ENCODE results near the gene RASGRF2. TPM values are rescaled to one million over a fixed set of nuclear protein-coding genes. Genes with fewer than 3 reads are reported as not detected.
"Not testable (repeated sequence)": the region's sequence is repeated elsewhere in the genome, so short reads cannot be mapped to it uniquely, and the experiment has no call there.

The RASGRF2 gene
- total RNA-seq, 2 donors from 2014 or later, result 6.9 to 13.9 TPM

DNA sequence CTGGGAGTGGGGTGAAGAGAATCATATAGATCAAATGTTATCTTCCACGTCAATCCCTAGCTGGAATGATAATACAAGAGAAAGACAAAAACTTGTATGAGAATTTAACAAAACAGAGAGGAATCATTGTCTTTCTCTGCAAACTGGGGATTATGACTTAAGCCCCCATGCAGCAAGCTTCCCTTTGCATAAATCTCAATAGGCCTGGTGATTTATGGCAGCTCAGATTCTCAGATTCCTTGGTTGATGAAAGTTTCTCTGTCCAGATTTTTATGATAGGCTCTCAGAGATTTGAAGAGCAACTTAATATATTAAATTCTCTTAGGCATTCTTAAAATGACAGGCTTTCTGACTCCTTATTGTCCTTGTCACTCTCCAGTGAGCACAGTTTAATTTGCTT is 56.0 kb downstream of the RASGRF2 start:
- Histone ChIP-seq H3K4me3 (no peak overlapping the region), H3K4me1 (ENCODE audit: control insufficient read depth in 1 of 2, low read depth in 2 of 2) (no peaks in the 10 kb centered on the region), H3K27me3 (replicated peaks; ENCODE audit: insufficient read depth) (no peaks in the 10 kb centered on the region), H3K36me3 (no peaks in the 10 kb centered on the region), H3K27ac (no peak overlapping the region), H3K9me3 (no peaks in the 10 kb centered on the region)
- no peak for DNase-seq (ENCODE audit: low spot score)
- ATAC-seq (ENCODE audit: insufficient number of reproducible peaks, low FRiP score, low read depth), result no peak
- no peak for TF ChIP-seq CTCF (IDR thresholded peaks at IDR 0.05)

- Histone ChIP-seq H3K4me3 (no peak overlapping the region), H3K9me3 (no peaks in the 10 kb centered on the region), H3K36me3 (no peaks in the 10 kb centered on the region), H3K27ac (no peak overlapping the region), H3K4me1 (ENCODE audit: control insufficient read depth in 1 of 2, low read depth in 2 of 2) (no peaks in the 10 kb centered on the region), H3K27me3 (replicated peaks; ENCODE audit: insufficient read depth) (no peaks in the 10 kb centered on the region)
- ATAC-seq (ENCODE audit: insufficient number of reproducible peaks, low FRiP score, low read depth) (no peak), DNase-seq (ENCODE audit: low spot score) (no peak)
- no peak for TF ChIP-seq CTCF (IDR thresholded peaks at IDR 0.05)
Measured at GRCh38 chr5:81017320-81017719, 57.2 kb downstream of the RASGRF2 start.

- H3K4me3 ChIP-seq; H3K27ac ChIP-seq; H3K9me3 ChIP-seq; H3K4me1 ChIP-seq (ENCODE audit: control insufficient read depth in 1 of 2, low read depth in 2 of 2); H3K27me3 ChIP-seq (replicated peaks; ENCODE audit: insufficient read depth); ATAC-seq (ENCODE audit: insufficient number of reproducible peaks, low FRiP score, low read depth); DNase-seq (ENCODE audit: low spot score); H3K36me3 ChIP-seq: not testable (repeated sequence)
Measured at GRCh38 chr5:81018608-81019007, 58.4 kb downstream of the RASGRF2 start.

- no peak for TF ChIP-seq CTCF (IDR thresholded peaks at IDR 0.05)
- DNase-seq (ENCODE audit: low spot score), result no peak
- Histone ChIP-seq H3K4me1 (ENCODE audit: control insufficient read depth in 1 of 2, low read depth in 2 of 2) (no peaks in the 10 kb centered on the region), H3K4me3 (no peak overlapping the region), H3K9me3 (no peaks in the 10 kb centered on the region), H3K27ac (no peak overlapping the region), H3K27me3 (replicated peaks; ENCODE audit: insufficient read depth) (no peaks in the 10 kb centered on the region), H3K36me3 (no peaks in the 10 kb centered on the region)
- ATAC-seq (ENCODE audit: insufficient number of reproducible peaks, low FRiP score, low read depth), result no peak
Measured at GRCh38 chr5:81019748-81020147, 59.6 kb downstream of the RASGRF2 start.

DNA sequence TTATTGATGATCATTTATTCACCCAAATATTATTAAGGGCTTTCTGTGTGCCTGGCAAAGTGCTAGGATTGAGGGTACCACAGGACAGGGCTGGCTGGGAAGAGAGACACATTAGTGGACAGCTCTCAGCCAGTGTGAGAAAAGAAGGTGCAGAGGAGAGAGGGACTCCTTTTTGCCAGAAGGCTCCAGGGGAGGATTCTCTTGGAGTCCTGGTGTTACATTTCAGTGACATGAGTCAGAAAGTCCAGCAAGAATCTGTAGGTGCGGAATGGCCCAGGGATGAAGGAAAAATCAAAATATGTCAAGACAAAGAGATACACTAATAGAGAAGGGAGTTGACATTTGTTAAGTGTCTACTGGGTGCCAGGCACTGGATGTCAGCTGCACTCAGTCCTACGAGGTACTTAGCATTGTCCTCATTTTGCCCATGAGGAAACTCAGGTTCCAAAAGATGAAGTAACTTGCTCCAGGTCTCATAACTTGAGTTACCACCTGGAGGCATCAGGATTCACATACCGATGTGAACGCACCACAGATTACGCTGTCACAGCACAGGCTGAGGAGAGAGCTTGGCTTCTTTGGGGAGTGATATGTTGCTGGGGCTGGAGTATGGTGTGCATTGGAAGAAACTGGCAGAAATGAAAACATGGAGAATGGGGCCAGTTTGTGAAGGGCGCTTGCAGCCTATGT is 60.5 kb downstream of the RASGRF2 start:
- no peak overlapping the region for H3K27ac ChIP-seq
- no peaks in the 10 kb centered on the region for H3K36me3 ChIP-seq
- TF ChIP-seq CTCF (IDR thresholded peaks at IDR 0.05), result no peak
- H3K27me3 ChIP-seq (replicated peaks; ENCODE audit: insufficient read depth), result no peaks in the 10 kb centered on the region
- DNase-seq (ENCODE audit: low spot score), result no peak
- no peaks in the 10 kb centered on the region for H3K9me3 ChIP-seq
- no peak overlapping the region for H3K4me3 ChIP-seq
- ATAC-seq (ENCODE audit: insufficient number of reproducible peaks, low FRiP score, low read depth), result no peak
- no peaks in the 10 kb centered on the region for H3K4me1 ChIP-seq (ENCODE audit: control insufficient read depth in 1 of 2, low read depth in 2 of 2)

GRCh38 chr5:81021486-81021885 is 61.3 kb downstream of the RASGRF2 start:
- no peak for TF ChIP-seq CTCF (IDR thresholded peaks at IDR 0.05)
- no peaks in the 10 kb centered on the region for H3K27me3 ChIP-seq (replicated peaks; ENCODE audit: insufficient read depth)
- H3K27ac ChIP-seq, result no peak overlapping the region
- ATAC-seq (ENCODE audit: insufficient number of reproducible peaks, low FRiP score, low read depth), result no peak
- no peaks in the 10 kb centered on the region for H3K36me3 ChIP-seq
- DNase-seq (ENCODE audit: low spot score), result no peak
- no peak overlapping the region for H3K4me3 ChIP-seq
- no peaks in the 10 kb centered on the region for H3K4me1 ChIP-seq (ENCODE audit: control insufficient read depth in 1 of 2, low read depth in 2 of 2)
- no peaks in the 10 kb centered on the region for H3K9me3 ChIP-seq
